GM18526 (cell line): ENCODE results near the gene TOMM22.

Source experiments
- POLR2A ChIP-seq: IDR thresholded peaks from 3 replicates; pipeline ENCODE4 v1.6.1; 2011; ENCODE audit not compliant: insufficient read length; ENCODE audit errors: extremely low read depth

The TOMM22 gene

GRCh38 chr22:38734421-38735100, 52.8 kb downstream of the TOMM22 start:
- TF ChIP-seq POLR2A, result no peak
